Tibial artery (tissue), 4 donors: Measurements from ENCODE around the gene CHMP4A.

Experiments
- DNase-seq, 2 donors: peaks; one replicate each; pipeline ENCODE4 v3.0.0-alpha.2; 2019
- H3K27ac ChIP-seq, 2 donors: fragments of 200-600 bp; sonication (generic) in 1 of 2; 1 replicate in 1 of 2; 2 replicates in 1 of 2; pipeline ENCODE4 v1.5.1; 2018 to 2019; ENCODE audit warnings: mild to moderate bottlenecking in 1 of 2
- H3K27me3 ChIP-seq, 2 donors: fragments of 200-600 bp; sonication (generic) in 1 of 2; one replicate each; pipeline versions ENCODE4 v1.5.1 to v1.6.0; 2016 to 2019
- H3K36me3 ChIP-seq, 3 donors: fragments of 200-600 bp; sonication (generic) in 2 of 3; one replicate each; pipeline ENCODE4 v1.5.1; 2016 to 2019; ENCODE audit warnings: mild to moderate bottlenecking in 2 of 3
- H3K4me1 ChIP-seq, 4 donors: fragments of 200-600 bp; sonication (generic) in 2 of 4; 1 replicate in 3 of 4; 2 replicates in 1 of 4; pipeline ENCODE4 v1.5.1; 2016 to 2019
- H3K4me3 ChIP-seq, 2 donors: fragments of 200-600 bp; sonication (generic) in 1 of 2; 1 replicate in 1 of 2; 2 replicates in 1 of 2; pipeline ENCODE4 v1.5.1; 2018 to 2019; ENCODE audit warnings: mild to moderate bottlenecking in 2 of 2
- H3K9me3 ChIP-seq, 3 donors: fragments of 200-600 bp; sonication (generic) in 1 of 3; one replicate each; pipeline ENCODE4 v1.5.1; 2016 to 2019
- intact Hi-C: fragments of 100-400 bp; cut with DNase I; formaldehyde crosslinking; loops from one replicate; pipeline ENCODE4 v1.15.0; 2023; ENCODE audit warnings: low total_unique reads
- TF ChIP-seq, protein P1 (sequence below), 2 experiments: fragments of 200-600 bp in 1 of 2; fragments of 450-650 bp in 1 of 2; IDR thresholded peaks; one replicate each; pipeline ENCODE4 v1.5.1; 2017 to 2019; ENCODE audit warnings: antibody characterized with exemption in 2 of 2, mild to moderate bottlenecking in 1 of 2, moderate library complexity in 1 of 2

The CHMP4A gene

DNA sequence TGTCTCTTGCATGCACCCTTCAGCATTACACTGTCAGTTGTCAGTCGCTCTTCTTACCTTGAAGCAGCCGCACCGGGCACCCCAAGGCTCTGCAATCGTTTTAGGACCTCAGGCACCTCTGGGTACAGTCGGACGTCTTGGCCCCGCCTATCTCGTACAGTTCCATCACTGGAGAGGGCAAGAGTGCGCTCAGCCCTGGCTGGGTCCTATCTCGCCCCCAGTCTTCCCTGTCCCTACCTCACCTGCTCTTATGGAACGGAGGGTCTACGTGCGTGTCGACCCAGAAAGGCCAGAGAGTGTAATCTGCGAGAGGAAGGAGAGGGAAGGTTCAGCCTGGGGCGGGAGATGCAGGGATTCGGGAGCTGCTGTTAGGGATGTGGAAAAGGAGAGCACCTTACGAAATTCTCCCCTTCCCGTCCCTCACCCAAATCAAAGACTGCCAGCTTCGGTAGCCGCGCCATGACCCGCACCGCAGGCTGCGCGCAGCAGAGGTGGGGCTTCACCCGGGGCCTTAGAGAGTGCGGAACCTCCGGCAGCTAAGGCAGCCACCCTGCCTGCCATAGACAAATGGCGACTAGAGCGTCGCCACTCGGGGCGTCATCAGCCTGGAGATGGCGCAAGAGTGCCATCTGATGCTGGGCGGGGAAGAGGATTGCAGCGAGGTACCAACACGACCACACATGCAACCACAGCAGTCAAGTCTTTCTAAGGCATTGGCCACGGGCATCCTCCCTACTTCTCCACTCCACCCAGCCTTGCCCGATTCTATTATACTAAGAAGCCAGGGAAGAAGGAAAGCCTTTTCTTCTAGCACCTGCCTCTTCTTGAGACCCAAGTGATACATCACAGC, 2.4 kb upstream of the CHMP4A start, which contains the start of gene MDP1:
Gene MDP1 (minus strand): TSS at position 572 of the 850 bp plus-strand sequence. CDS start 111 bp downstream, at position 461.
- peak; percentile 88 to 92 for DNase-seq
- no peaks in the 10 kb centered on the region for H3K27me3 ChIP-seq
- TF ChIP-seq, protein P1, sequence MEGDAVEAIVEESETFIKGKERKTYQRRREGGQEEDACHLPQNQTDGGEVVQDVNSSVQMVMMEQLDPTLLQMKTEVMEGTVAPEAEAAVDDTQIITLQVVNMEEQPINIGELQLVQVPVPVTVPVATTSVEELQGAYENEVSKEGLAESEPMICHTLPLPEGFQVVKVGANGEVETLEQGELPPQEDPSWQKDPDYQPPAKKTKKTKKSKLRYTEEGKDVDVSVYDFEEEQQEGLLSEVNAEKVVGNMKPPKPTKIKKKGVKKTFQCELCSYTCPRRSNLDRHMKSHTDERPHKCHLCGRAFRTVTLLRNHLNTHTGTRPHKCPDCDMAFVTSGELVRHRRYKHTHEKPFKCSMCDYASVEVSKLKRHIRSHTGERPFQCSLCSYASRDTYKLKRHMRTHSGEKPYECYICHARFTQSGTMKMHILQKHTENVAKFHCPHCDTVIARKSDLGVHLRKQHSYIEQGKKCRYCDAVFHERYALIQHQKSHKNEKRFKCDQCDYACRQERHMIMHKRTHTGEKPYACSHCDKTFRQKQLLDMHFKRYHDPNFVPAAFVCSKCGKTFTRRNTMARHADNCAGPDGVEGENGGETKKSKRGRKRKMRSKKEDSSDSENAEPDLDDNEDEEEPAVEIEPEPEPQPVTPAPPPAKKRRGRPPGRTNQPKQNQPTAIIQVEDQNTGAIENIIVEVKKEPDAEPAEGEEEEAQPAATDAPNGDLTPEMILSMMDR (IDR thresholded peaks at IDR 0.05), result peak; percentile 11 to 22

DNA sequence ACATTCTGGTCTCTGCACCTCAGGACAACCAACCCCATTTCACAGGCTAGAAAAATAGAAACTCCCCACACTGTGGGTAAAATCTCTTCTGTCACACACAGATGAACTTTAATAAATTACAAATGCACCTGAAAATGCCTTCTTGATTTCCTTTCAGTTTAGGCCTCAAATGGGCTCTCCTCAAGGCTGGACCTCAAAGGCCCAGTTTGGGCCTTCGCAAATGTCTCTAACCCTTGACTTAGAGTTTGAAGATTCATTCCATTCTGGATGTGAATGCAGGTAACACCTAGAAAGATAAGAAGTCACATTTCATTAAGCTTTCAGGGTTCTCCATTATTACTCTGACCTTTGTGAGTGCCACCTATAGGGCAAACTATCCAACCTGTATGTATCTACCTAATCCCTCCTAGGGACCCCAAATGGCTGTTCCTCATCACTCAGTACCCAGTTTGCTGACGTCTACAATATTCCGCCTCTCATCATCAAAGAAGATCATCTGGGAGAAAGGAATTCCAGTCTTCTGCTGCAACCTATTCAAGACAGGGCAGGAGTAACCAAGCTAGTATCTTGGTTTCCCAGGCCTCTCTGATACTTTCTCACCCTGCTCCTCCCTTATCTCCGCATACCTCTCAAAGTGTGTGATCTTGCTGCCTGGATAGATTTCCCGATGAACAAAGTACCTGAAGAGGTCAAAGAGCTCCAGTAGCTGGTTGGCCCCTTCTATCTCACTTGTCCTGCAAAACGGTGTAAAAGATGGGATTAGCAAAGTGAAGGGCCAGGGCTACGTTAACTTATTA, 776 bp upstream of the CHMP4A start:
- intact Hi-C loops, result no loop called here
- DNase-seq, result peak in 1 of 2 donors; percentile 13
- H3K9me3 ChIP-seq, result no peaks in the 10 kb centered on the region
- no peaks in the 10 kb centered on the region for H3K27me3 ChIP-seq
- H3K27ac ChIP-seq, result peak overlapping the region; percentile 89 to 96
- peak overlapping the region; percentile 62 to 90 for H3K4me3 ChIP-seq
- H3K36me3 ChIP-seq, result peaks cover 19 to 32% (median 27%) of the 10 kb centered on the region in 3 donors
- TF ChIP-seq, protein P1 (IDR thresholded peaks at IDR 0.05), result no peak
- peaks cover 0 to 31% (median 27%) of the 10 kb centered on the region in 4 donors for H3K4me1 ChIP-seq

More for the DNA sequence above, 2.4 kb upstream of the CHMP4A start, which contains the start of gene MDP1:
- Histone ChIP-seq H3K36me3 (peaks cover 5 to 16% (median 11%) of the 10 kb centered on the region in 3 donors), H3K9me3 (no peaks in the 10 kb centered on the region), H3K4me1 (peaks cover 0 to 31% (median 27%) of the 10 kb centered on the region in 4 donors), H3K4me3 (peak within 1 kb of the TSS; percentile 69 to 72), H3K27ac (peak within 1 kb of the TSS; percentile 89 to 91)
- intact Hi-C loops, result no loop called here

DNA sequence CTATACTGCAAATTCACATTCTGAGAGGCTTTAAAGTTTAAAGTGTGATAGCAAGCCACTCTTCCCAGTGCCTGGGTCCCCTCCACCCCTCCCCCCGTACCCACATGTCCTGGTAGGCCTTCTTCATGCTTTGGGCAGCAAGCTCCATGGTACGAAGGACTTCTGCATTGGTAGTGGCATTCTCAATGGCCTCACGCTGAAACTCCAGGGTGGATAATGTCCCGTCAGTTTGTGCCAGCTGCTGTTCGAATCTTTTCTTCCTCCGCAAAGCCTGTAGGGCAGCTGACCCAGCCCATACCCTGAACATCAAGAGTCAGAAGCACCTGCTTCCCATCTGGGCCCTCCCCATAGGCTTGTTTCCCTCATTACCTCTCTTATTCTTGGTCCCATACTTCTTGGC, 2.0 kb downstream of the CHMP4A start:
- no peaks in the 10 kb centered on the region for H3K9me3 ChIP-seq
- no peak overlapping the region for H3K4me3 ChIP-seq
- TF ChIP-seq, protein P1 (IDR thresholded peaks at IDR 0.05), result no peak
- intact Hi-C loops, result no loop called here
- H3K4me1 ChIP-seq, result peaks cover 0 to 31% (median 26%) of the 10 kb centered on the region in 4 donors
- peaks cover 30 to 45% (median 39%) of the 10 kb centered on the region in 3 donors for H3K36me3 ChIP-seq
- peak in 1 of 2 donors; percentile 35 for DNase-seq
- no peak overlapping the region for H3K27ac ChIP-seq
- H3K27me3 ChIP-seq, result no peaks in the 10 kb centered on the region

DNA sequence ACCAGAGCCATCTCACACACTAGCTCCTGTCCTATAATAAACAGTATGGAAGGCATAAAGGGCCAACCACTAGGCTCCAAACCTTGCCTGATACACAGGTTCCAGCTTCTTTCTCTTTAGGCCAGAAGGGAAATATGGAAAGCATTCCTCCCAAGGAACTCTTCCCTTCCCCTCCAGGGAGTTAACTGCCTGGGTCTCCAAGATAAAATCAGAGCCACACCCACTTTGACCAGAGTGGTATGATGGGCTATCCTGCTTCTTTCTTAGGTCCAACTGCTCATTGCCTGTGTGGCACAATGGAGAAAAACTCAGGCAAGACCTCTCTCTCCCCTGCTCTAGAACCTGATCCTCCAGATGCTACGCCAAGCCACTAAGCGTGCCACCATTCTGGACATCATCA, 5.7 kb downstream of the CHMP4A start:
- intact Hi-C loops, result no loop called here
- no peak overlapping the region for H3K27ac ChIP-seq
- peak in 1 of 2 donors; percentile 29 for DNase-seq
- H3K4me1 ChIP-seq, result peaks cover 0 to 8% (median 7%) of the 10 kb centered on the region in 4 donors
- no peaks in the 10 kb centered on the region for H3K27me3 ChIP-seq
- peaks cover 43 to 61% (median 48%) of the 10 kb centered on the region in 3 donors for H3K36me3 ChIP-seq
- H3K4me3 ChIP-seq, result no peak overlapping the region
- TF ChIP-seq, protein P1 (IDR thresholded peaks at IDR 0.05), result no peak
- H3K9me3 ChIP-seq, result no peaks in the 10 kb centered on the region

DNA sequence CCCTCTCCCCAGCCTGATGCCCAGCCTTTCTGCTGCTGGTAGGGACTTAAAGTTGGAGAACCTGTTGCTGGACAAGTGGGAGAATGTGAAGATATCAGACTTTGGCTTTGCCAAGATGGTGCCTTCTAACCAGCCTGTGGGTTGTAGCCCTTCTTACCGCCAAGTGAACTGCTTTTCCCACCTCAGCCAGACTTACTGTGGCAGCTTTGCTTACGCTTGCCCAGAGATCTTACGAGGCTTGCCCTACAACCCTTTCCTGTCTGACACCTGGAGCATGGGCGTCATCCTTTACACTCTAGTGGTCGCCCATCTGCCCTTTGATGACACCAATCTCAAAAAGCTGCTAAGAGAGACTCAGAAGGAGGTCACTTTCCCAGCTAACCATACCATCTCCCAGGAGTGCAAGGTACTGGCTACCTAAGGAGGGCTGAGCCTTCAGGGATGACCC, 6.2 kb downstream of the CHMP4A start:
- peak in 1 of 2 donors; percentile 28 for DNase-seq
- TF ChIP-seq, protein P1 (IDR thresholded peaks at IDR 0.05), result no peak
- Histone ChIP-seq H3K36me3 (peaks cover 47 to 66% (median 52%) of the 10 kb centered on the region in 3 donors), H3K27me3 (no peaks in the 10 kb centered on the region), H3K27ac (no peak overlapping the region), H3K4me1 (peaks cover 0 to 4% (median 3%) of the 10 kb centered on the region in 4 donors), H3K9me3 (no peaks in the 10 kb centered on the region), H3K4me3 (no peak overlapping the region)
- intact Hi-C loops, result no loop called here
